Tibial nerve (tissue), 4 donors: ENCODE data around the gene JKAMP. TPM values are rescaled to one million over a fixed set of nuclear protein-coding genes. Genes with fewer than 3 reads are reported as not detected.
"Not testable (repeated sequence)": the region's sequence is repeated elsewhere in the genome, so short reads cannot be mapped to it uniquely, and the experiment has no call there.

ENCODE experiments used
- DNase-seq, 2 donors: peaks; one replicate each; pipeline ENCODE4 v3.0.0-alpha.2; 2019; ENCODE audit warnings: low spot score in 2 of 2
- H3K27ac ChIP-seq, 4 donors: fragments of 200-600 bp; sonication (generic) in 3 of 4; one replicate each; pipeline ENCODE4 v1.5.1; 2017 to 2019; ENCODE audit warnings: mild to moderate bottlenecking in 1 of 4
- H3K27me3 ChIP-seq, 2 donors: fragments of 200-600 bp; sonication (generic) in 1 of 2; one replicate each; pipeline versions ENCODE4 v1.5.1 to v1.6.0; 2017 to 2019
- H3K36me3 ChIP-seq, 3 donors: fragments of 200-600 bp; sonication (generic); one replicate each; pipeline ENCODE4 v1.5.1; 2018 to 2019
- H3K4me1 ChIP-seq, 4 donors: fragments of 200-600 bp; sonication (generic) in 3 of 4; one replicate each; pipeline ENCODE4 v1.5.1; 2017 to 2019
- H3K4me3 ChIP-seq, 4 donors: fragments of 200-600 bp; sonication (generic) in 3 of 4; one replicate each; pipeline ENCODE4 v1.5.1; 2017 to 2019; ENCODE audit warnings: mild to moderate bottlenecking in 1 of 4, moderate library complexity in 1 of 4
- H3K9me3 ChIP-seq, 4 donors: fragments of 200-600 bp; sonication (generic) in 3 of 4; one replicate each; pipeline ENCODE4 v1.5.1; 2017 to 2019
- EP300 ChIP-seq, 2 donors: sonication (generic); formaldehyde crosslinking; IDR thresholded peaks; one replicate each; pipeline ENCODE4 v1.6.1; 2017; ENCODE audit warnings: antibody characterized with exemption in 2 of 2, mild to moderate bottlenecking in 1 of 2
- POLR2A ChIP-seq, 2 donors: fragments of 450-650 bp; IDR thresholded peaks; one replicate each; pipeline ENCODE4 v1.6.1; 2017; ENCODE audit warnings: antibody characterized with exemption in 2 of 2, mild to moderate bottlenecking in 2 of 2, moderate library complexity in 2 of 2
- WGBS, 2 donors: methylation state at CpG; one replicate each; pipeline ENCODE4 v1.1.5; 2018; 5-methylcytosine and 5-hydroxymethylcytosine counted together
- total RNA-seq, 4 donors: library from RNA; depleted of rRNA; stranded (reverse); fragments of >200 nt; gene quantifications; one replicate each; pipeline ENCODE4 v1.1.0, GENCODE V29; 2016
- TF ChIP-seq, protein P1 (sequence below), 5 experiments: fragments of 200-600 bp in 3 of 5; fragments of 450-650 bp in 2 of 5; sonication (generic) in 3 of 5; IDR thresholded peaks; one replicate each; pipeline ENCODE4 v1.5.1; 2016 to 2019; ENCODE audit warnings: antibody characterized with exemption in 5 of 5, mild to moderate bottlenecking in 3 of 5, moderate library complexity in 2 of 5

JKAMP gene
- total RNA-seq, 4 donors from 2014 or later: 38.0 to 78.1 (median 58.3) TPM

GRCh38 chr14:59439256-59439965, 44.9 kb upstream of the JKAMP start:
- no peaks in the 10 kb centered on the region for H3K27me3 ChIP-seq
- WGBS, 2 donors: 52 to 59% methylated on average over 5 of the region's 5 CpGs
- TF ChIP-seq POLR2A (IDR thresholded peaks at IDR 0.05) (no peak), EP300 (IDR thresholded peaks at IDR 0.05) (peak in 1 of 2 donors; percentile 16)
- TF ChIP-seq, protein P1, sequence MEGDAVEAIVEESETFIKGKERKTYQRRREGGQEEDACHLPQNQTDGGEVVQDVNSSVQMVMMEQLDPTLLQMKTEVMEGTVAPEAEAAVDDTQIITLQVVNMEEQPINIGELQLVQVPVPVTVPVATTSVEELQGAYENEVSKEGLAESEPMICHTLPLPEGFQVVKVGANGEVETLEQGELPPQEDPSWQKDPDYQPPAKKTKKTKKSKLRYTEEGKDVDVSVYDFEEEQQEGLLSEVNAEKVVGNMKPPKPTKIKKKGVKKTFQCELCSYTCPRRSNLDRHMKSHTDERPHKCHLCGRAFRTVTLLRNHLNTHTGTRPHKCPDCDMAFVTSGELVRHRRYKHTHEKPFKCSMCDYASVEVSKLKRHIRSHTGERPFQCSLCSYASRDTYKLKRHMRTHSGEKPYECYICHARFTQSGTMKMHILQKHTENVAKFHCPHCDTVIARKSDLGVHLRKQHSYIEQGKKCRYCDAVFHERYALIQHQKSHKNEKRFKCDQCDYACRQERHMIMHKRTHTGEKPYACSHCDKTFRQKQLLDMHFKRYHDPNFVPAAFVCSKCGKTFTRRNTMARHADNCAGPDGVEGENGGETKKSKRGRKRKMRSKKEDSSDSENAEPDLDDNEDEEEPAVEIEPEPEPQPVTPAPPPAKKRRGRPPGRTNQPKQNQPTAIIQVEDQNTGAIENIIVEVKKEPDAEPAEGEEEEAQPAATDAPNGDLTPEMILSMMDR (IDR thresholded peaks at IDR 0.05): no peak
- H3K27ac ChIP-seq: peak overlapping the region in 1 of 4 donors; percentile 4
- H3K9me3 ChIP-seq: no peaks in the 10 kb centered on the region
- no peak overlapping the region for H3K4me3 ChIP-seq
- peaks cover 0 to 33% (median 0%) of the 10 kb centered on the region in 4 donors for H3K4me1 ChIP-seq
- H3K36me3 ChIP-seq: no peaks in the 10 kb centered on the region
- no peak for DNase-seq

GRCh38 chr14:59448673-59449072, 35.6 kb upstream of the JKAMP start:
- not testable (repeated sequence) for H3K4me1 ChIP-seq, DNase-seq, H3K9me3 ChIP-seq, H3K36me3 ChIP-seq, H3K27me3 ChIP-seq, H3K4me3 ChIP-seq, H3K27ac ChIP-seq
- 93 to 94% methylated on average over 2 of the region's 2 CpGs for WGBS, 2 donors

DNA sequence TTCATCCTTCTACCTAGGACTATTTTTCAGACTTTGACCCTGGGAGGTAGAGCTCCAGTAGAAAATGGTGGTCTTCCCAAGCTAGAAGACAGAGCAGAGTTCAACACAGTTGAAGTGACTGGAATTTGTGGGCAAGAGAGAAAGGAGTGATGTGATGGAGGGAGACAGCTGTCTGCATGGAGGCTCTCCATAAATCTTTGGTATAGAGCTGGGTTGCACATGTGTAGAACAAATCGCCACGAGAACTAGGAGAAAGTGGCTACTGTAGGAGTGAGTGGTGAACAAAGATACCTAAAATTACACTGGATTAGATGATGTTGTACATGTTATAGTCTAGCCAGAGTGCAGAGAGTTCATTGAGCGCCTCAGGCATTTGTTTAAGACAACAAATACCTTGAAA, 33.6 kb upstream of the JKAMP start:
- H3K27ac ChIP-seq: no peak overlapping the region
- TF ChIP-seq, protein P1 (IDR thresholded peaks at IDR 0.05): no peak
- TF ChIP-seq EP300 (IDR thresholded peaks at IDR 0.05) (no peak), POLR2A (IDR thresholded peaks at IDR 0.05) (no peak)
- H3K36me3 ChIP-seq: peaks cover 0 to 9% (median 0%) of the 10 kb centered on the region in 3 donors
- no peak overlapping the region for H3K4me3 ChIP-seq
- no peaks in the 10 kb centered on the region for H3K4me1 ChIP-seq
- DNase-seq: no peak
- H3K9me3 ChIP-seq: peaks cover 0 to 4% (median 0%) of the 10 kb centered on the region in 4 donors
- no peaks in the 10 kb centered on the region for H3K27me3 ChIP-seq
- 90 to 92% methylated on average over 3 of the region's 3 CpGs for WGBS, 2 donors

GRCh38 chr14:59451849-59452248, 32.5 kb upstream of the JKAMP start:
- H3K9me3 ChIP-seq: peaks cover 0 to 5% (median 0%) of the 10 kb centered on the region in 4 donors
- H3K27ac ChIP-seq: no peak overlapping the region
- H3K4me3 ChIP-seq: no peak overlapping the region
- peaks cover 0 to 21% (median 0%) of the 10 kb centered on the region in 3 donors for H3K36me3 ChIP-seq
- DNase-seq: no peak
- 95 to 100% methylated on average over 1 of the region's 1 CpG for WGBS, 2 donors
- H3K27me3 ChIP-seq: no peaks in the 10 kb centered on the region
- TF ChIP-seq POLR2A (IDR thresholded peaks at IDR 0.05) (no peak), EP300 (IDR thresholded peaks at IDR 0.05) (no peak)
- TF ChIP-seq, protein P1 (IDR thresholded peaks at IDR 0.05): no peak
- H3K4me1 ChIP-seq: no peaks in the 10 kb centered on the region

DNA sequence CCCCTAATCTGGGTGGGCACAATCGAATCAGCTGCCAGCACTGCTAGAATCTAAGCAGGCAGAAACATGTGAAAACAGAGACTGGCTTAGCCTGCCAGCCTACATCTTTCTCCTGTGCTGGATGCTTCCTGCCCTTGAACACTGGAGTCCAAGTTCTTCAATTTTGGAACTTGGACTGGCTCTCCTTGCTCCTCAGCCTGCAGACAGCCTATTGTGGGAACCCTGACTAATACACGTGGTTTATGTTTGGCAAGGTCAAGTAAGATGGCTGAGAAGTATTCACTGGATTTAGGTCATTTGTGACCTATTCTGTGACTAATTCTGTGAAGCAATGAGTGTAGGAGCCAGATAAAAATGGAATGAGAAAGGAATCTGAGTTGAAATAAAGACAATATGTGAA, 30.2 kb upstream of the JKAMP start:
- Histone ChIP-seq H3K36me3 (peaks cover 0 to 39% (median 0%) of the 10 kb centered on the region in 3 donors), H3K4me1 (no peaks in the 10 kb centered on the region), H3K9me3 (peaks cover 0 to 5% (median 0%) of the 10 kb centered on the region in 4 donors), H3K27me3 (no peaks in the 10 kb centered on the region), H3K4me3 (no peak overlapping the region), H3K27ac (peak overlapping the region in 1 of 4 donors; percentile 60)
- no peak for DNase-seq
- TF ChIP-seq, protein P1 (IDR thresholded peaks at IDR 0.05): no peak
- peak in 1 of 2 donors; percentile 19 for TF ChIP-seq EP300 (IDR thresholded peaks at IDR 0.05)
- 50 to 59% methylated on average over 2 of the region's 2 CpGs for WGBS, 2 donors
